Right forelimb (tissue), 1 donor: Measurements from ENCODE around the gene OR13J1.

ENCODE experiments used
- DNase-seq: peaks from one replicate; pipeline ENCODE4 v3.0.0-alpha.2; 2018

The OR13J1 gene

DNA sequence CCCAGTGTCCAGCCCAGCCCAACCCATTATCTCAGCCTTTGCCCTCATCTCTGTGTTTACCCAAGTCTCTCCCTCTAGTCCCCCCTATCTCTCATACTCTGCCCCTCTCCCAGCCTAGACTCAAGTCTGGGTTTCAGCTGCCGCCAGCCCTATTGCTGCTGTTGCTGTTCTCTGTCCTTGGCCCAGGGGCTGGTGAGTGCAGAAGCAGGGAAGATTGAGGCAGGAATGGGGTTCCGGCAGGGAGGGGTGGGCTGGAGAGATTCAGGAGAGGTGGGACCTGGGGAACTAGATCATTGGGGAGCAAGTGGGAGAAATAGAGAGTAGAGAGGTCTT is 40.5 kb downstream of the OR13J1 start:
- no peak for DNase-seq

- DNase-seq: peak; percentile 96
Measured at GRCh38 chr9:35829084-35829763, 41.0 kb downstream of the OR13J1 start, which contains the start of gene TMEM8B. Gene TMEM8B, plus strand, starts transcription at chr9:35829228. Its CDS starts 220 bp downstream, at chr9:35829448.

GRCh38 chr9:35828716-35829083 is 41.5 kb downstream of the OR13J1 start, which contains the start of gene FAM221B:
Gene FAM221B, minus strand, starts transcription at chr9:35828732. Its CDS starts 2,571 bp downstream, at chr9:35826161.
- no peak for DNase-seq

GRCh38 chr9:35827486-35827885 is 42.7 kb downstream of the OR13J1 start:
- no peak for DNase-seq

GRCh38 chr9:35826071-35826701 is 44.0 kb downstream of the OR13J1 start:
- DNase-seq: peak; percentile 54

DNA sequence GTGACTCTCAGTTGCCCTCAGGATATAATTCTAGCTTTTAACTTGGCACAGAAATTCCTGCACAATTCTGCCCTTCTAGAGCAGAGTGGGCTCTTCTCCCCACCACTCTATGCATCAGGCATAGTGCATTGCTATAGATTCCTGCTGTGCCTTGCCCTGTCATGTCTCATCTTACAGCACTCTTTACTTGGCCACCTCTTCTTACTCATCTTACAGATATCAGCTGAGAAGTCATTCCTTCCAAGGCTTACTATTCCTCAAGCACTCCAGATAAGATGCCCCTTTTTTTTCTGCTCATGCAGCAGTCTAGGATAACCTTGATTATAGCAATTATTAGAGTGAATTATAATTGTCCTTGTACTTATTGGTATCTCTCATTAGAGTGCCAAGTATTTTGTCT is 47.3 kb downstream of the OR13J1 start:
- DNase-seq: no peak

DNA sequence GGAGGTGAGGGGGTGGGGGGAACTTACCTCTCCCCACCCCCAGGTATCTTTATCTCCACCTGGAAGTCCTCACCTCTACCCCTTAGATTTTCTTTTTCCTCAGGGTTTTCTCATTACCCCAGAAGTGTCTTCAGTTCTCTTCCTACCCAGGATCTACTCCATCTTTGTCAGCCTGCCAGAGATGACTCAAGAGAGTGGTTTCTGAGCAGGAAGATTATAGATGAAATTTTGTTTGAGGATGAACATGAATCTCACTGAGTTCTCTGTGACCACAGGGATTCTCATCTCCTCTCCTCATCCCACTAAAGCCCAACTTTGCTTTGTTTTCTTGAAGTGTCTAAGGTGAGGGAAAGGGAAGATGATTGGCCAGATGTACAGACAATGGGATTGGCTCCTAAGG is 50.1 kb downstream of the OR13J1 start:
- no peak for DNase-seq
